Measurements from ENCODE around the gene FNDC1.
A peak's percentile ranks its signal among the peaks of the same experiment; 100 is the strongest.

The FNDC1 gene

DNA sequence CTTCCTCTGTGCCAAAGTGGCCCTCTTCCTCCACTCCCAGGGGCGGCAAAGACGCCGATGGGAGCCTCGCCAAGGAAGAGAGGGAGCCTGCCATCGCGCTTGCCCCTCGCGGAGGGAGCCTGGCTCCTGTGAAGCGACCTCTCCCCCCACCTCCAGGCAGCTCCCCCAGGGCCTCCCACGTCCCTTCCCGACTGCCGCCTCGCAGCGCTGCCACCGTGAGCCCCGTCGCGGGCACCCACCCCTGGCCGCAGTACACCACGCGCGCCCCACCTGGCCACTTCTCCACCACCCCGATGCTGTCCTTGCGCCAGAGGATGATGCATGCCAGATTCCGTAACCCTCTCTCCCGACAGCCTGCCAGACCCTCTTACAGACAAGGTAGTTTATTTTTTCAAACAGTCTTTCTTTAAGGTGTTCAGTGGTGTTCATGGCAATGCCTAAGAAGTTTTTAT, 64.9 kb downstream of the FNDC1 start:
- Histone ChIP-seq H3K4me3 (ENCODE audit: low read depth in 1 of 2, low read length in 2 of 2) (peak overlapping the region in 1 of 2 donors; percentile 40), H3K36me3 (ENCODE audit: control insufficient read depth in 1 of 2, insufficient read depth in 2 of 2, low read length in 2 of 2) (no peaks in the 10 kb centered on the region), H3K9me3 (ENCODE audit: control insufficient read depth in 1 of 2, low read length in 2 of 2) (no peaks in the 10 kb centered on the region), H3K27ac (ENCODE audit: low read length) (no peak overlapping the region), H3K27me3 (ENCODE audit: low read depth, low read length) (no peaks in the 10 kb centered on the region), H3K4me1 (ENCODE audit: control insufficient read depth in 1 of 2, insufficient read depth in 2 of 2, low read length in 2 of 2) (peaks cover 0 to 10% of the 10 kb centered on the region in 2 donors)

DNA sequence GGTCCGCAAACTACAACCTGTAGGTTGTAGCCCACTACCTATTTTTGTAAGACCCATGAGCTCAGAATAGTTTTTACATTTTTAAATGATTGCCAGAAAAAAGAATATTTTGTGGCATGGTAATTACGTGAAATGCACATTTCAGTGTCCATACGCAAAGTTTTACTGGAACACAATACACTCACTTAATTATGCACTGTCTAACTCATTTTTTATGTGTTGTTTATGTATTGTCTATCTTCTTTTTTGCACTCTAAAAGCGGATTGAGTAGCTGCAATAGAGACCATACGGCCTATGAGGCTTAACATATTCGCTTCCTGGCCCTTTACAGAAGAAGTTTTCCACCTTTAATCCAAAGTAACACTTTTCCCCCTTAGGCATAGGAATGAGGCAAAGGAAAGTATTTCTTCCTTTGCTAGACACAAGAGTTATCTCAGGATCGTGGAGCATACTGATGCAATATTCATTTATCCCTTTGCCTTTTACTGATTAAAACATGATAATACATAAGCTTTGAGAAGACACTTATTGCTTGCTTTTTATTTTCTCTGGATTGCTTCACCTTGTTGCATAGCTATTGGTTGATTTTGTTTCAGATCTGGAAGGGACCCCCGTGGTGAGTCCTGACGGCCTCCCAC, 69.8 kb downstream of the FNDC1 start:
- no peak overlapping the region for H3K27ac ChIP-seq (ENCODE audit: low read length)
- peaks cover 0 to 3% of the 10 kb centered on the region in 2 donors for H3K4me1 ChIP-seq (ENCODE audit: control insufficient read depth in 1 of 2, insufficient read depth in 2 of 2, low read length in 2 of 2)
- H3K9me3 ChIP-seq (ENCODE audit: control insufficient read depth in 1 of 2, low read length in 2 of 2) = no peaks in the 10 kb centered on the region
- no peaks in the 10 kb centered on the region for H3K36me3 ChIP-seq (ENCODE audit: control insufficient read depth in 1 of 2, insufficient read depth in 2 of 2, low read length in 2 of 2)
- H3K4me3 ChIP-seq (ENCODE audit: low read depth in 1 of 2, low read length in 2 of 2) = no peak overlapping the region
- no peaks in the 10 kb centered on the region for H3K27me3 ChIP-seq (ENCODE audit: low read depth, low read length)

DNA sequence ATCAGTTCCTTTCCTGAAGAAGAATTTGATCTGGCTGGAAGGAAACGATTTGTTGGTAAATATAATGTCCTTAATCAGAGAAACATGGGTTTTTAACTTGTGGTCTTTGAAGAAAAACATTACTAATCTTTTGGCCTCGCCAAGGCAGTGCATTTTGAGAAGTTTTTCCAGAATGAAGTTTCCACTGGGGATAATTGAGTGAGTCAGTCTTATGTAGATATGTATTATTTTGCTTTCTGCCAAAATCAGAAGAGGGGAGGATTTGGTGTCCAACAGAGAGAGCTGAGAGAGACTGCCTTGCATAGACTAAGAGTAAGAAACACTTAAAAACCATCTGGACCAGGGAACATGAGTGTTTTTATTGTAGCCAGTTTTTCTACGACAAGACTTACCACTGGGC, 79.9 kb downstream of the FNDC1 start:
- Histone ChIP-seq H3K4me1 (ENCODE audit: control insufficient read depth in 1 of 2, insufficient read depth in 2 of 2, low read length in 2 of 2) (peaks cover 0 to 15% of the 10 kb centered on the region in 2 donors), H3K27ac (ENCODE audit: low read length) (no peak overlapping the region)

DNA sequence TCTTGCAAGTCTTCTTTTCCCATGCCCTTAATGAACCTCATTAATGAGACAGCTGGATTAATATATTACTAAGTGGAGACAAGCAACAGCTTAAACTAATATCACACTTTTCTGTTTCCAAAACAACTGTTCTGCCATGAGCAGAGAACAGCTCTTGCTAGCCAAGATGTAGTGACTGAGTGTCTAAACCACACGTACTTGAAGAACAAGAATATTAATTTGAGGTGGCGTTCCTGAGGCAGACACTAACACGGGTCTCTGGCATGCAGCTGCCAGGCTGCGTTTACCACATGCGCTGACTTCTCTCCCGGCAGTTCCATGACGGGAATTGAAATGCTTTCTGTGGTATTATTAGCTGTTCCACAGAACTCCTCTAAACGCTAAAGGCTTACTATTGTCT, 80.6 kb downstream of the FNDC1 start:
- Histone ChIP-seq H3K27ac (ENCODE audit: low read length) (no peak overlapping the region), H3K4me1 (ENCODE audit: control insufficient read depth in 1 of 2, insufficient read depth in 2 of 2, low read length in 2 of 2) (peaks cover 0 to 15% of the 10 kb centered on the region in 2 donors), H3K4me3 (ENCODE audit: low read depth in 1 of 2, low read length in 2 of 2) (no peak overlapping the region), H3K36me3 (ENCODE audit: control insufficient read depth in 1 of 2, insufficient read depth in 2 of 2, low read length in 2 of 2) (no peaks in the 10 kb centered on the region), H3K9me3 (ENCODE audit: control insufficient read depth in 1 of 2, low read length in 2 of 2) (no peaks in the 10 kb centered on the region), H3K27me3 (ENCODE audit: low read depth, low read length) (no peaks in the 10 kb centered on the region)

More for the DNA sequence above, 79.9 kb downstream of the FNDC1 start:
- Histone ChIP-seq H3K36me3 (ENCODE audit: control insufficient read depth in 1 of 2, insufficient read depth in 2 of 2, low read length in 2 of 2) (no peaks in the 10 kb centered on the region), H3K4me3 (ENCODE audit: low read depth in 1 of 2, low read length in 2 of 2) (no peak overlapping the region), H3K9me3 (ENCODE audit: control insufficient read depth in 1 of 2, low read length in 2 of 2) (no peaks in the 10 kb centered on the region), H3K27me3 (ENCODE audit: low read depth, low read length) (no peaks in the 10 kb centered on the region)

DNA sequence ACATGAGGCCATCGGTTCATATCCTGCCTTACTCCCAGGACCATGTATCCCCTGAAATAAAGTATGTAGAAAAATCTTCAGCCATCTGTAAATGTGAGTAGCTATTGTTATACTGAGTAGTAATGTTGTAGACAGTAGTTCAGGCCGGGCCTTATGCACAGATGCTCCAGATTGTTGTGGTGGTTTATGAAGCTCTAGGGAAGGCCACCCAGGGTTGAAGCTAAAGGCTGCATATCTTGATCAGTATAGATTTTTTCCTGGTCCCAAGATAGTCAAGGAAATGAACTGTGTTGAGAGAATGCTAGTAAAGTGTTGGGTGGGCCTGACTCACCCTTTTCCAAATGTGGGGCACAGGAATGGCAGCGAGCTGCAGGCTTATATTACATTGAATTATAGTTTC, 81.4 kb downstream of the FNDC1 start:
- Histone ChIP-seq H3K9me3 (ENCODE audit: control insufficient read depth in 1 of 2, low read length in 2 of 2) (no peaks in the 10 kb centered on the region), H3K27me3 (ENCODE audit: low read depth, low read length) (no peaks in the 10 kb centered on the region), H3K4me1 (ENCODE audit: control insufficient read depth in 1 of 2, insufficient read depth in 2 of 2, low read length in 2 of 2) (peaks cover 0 to 15% of the 10 kb centered on the region in 2 donors), H3K4me3 (ENCODE audit: low read depth in 1 of 2, low read length in 2 of 2) (no peak overlapping the region), H3K27ac (ENCODE audit: low read length) (no peak overlapping the region), H3K36me3 (ENCODE audit: control insufficient read depth in 1 of 2, insufficient read depth in 2 of 2, low read length in 2 of 2) (no peaks in the 10 kb centered on the region)

DNA sequence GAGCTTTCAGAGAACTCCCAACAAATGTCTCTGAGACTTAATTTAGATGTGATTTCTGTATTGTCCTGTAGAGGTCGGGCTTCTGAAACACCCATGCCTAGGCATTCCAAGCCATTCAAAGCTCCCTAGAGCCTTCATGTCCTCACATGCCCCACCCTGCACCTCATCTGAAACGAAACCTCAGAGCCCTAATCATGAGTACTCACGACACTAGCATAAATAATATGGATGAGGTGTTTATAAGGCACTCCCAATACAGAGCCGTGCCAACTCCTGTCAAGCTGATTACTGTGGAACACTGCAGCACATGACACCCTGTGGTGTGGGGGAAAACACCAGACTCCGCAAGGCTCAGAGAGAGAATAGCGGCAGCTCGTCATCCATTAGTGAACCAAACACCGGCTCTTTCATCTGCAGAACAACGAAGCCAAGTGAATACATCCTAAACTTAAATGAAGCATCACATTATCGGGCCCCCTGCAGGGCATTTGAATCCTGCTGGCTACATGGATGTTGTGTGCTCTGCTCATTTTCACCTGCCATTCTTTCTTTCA, 83.8 kb downstream of the FNDC1 start:
- peaks cover 0 to 15% of the 10 kb centered on the region in 2 donors for H3K4me1 ChIP-seq (ENCODE audit: control insufficient read depth in 1 of 2, insufficient read depth in 2 of 2, low read length in 2 of 2)
- no peaks in the 10 kb centered on the region for H3K9me3 ChIP-seq (ENCODE audit: control insufficient read depth in 1 of 2, low read length in 2 of 2)
- no peaks in the 10 kb centered on the region for H3K36me3 ChIP-seq (ENCODE audit: control insufficient read depth in 1 of 2, insufficient read depth in 2 of 2, low read length in 2 of 2)
- peak overlapping the region in 1 of 2 donors; percentile 49 for H3K4me3 ChIP-seq (ENCODE audit: low read depth in 1 of 2, low read length in 2 of 2)
- no peak overlapping the region for H3K27ac ChIP-seq (ENCODE audit: low read length)
- no peaks in the 10 kb centered on the region for H3K27me3 ChIP-seq (ENCODE audit: low read depth, low read length)

DNA sequence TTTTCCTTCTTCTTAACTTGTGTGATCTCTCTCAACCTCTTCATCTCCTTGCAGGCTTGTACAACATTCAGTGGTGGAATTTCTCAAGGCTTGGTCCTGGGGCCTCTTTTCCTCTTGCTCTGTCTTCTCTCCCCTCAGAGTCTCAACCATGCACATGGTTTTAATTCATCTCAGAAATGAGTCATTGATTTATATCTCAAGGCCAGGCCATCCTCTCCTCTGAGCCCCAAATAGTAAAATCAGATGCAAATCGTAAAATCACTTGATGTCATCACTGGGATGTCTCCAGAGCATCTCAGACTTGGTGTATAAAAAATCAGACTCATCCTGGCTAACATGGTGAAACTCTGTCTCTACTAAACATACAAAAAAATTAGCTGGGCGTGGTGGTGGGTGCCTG, 85.0 kb downstream of the FNDC1 start:
- Histone ChIP-seq H3K4me1 (ENCODE audit: control insufficient read depth in 1 of 2, insufficient read depth in 2 of 2, low read length in 2 of 2) (peaks cover 0 to 15% of the 10 kb centered on the region in 2 donors), H3K36me3 (ENCODE audit: control insufficient read depth in 1 of 2, insufficient read depth in 2 of 2, low read length in 2 of 2) (no peaks in the 10 kb centered on the region), H3K9me3 (ENCODE audit: control insufficient read depth in 1 of 2, low read length in 2 of 2) (no peaks in the 10 kb centered on the region), H3K27ac (ENCODE audit: low read length) (no peak overlapping the region), H3K4me3 (ENCODE audit: low read depth in 1 of 2, low read length in 2 of 2) (no peak overlapping the region), H3K27me3 (ENCODE audit: low read depth, low read length) (no peaks in the 10 kb centered on the region)

DNA sequence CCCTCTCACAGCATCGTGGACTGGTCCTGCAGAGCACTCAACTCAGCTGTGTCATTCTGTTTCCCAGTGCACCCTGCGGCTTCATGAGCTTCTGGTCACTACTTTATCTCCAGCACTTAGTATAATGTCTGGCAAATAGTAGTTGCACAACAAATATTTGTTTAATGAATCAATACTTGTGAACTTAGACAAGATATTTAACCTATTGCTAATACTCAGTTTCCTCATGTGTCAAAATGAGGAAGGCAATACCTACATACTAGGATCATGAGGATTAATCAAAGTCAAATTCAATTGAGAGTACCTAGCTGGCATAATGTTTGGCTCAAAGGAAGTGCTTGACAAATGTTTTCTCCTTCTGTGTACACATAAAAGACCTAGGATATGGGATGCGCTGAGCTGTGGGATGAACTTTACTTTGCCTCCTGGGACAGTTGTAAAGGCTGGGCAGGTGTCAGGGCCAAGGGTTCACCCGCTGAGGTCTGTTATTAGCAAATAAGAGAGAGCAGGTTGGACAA, 86.3 kb downstream of the FNDC1 start:
- Histone ChIP-seq H3K4me3 (ENCODE audit: low read depth in 1 of 2, low read length in 2 of 2) (no peak overlapping the region), H3K27ac (ENCODE audit: low read length) (no peak overlapping the region), H3K27me3 (ENCODE audit: low read depth, low read length) (no peaks in the 10 kb centered on the region), H3K9me3 (ENCODE audit: control insufficient read depth in 1 of 2, low read length in 2 of 2) (no peaks in the 10 kb centered on the region), H3K4me1 (ENCODE audit: control insufficient read depth in 1 of 2, insufficient read depth in 2 of 2, low read length in 2 of 2) (peaks cover 0 to 9% of the 10 kb centered on the region in 2 donors), H3K36me3 (ENCODE audit: control insufficient read depth in 1 of 2, insufficient read depth in 2 of 2, low read length in 2 of 2) (no peaks in the 10 kb centered on the region)

DNA sequence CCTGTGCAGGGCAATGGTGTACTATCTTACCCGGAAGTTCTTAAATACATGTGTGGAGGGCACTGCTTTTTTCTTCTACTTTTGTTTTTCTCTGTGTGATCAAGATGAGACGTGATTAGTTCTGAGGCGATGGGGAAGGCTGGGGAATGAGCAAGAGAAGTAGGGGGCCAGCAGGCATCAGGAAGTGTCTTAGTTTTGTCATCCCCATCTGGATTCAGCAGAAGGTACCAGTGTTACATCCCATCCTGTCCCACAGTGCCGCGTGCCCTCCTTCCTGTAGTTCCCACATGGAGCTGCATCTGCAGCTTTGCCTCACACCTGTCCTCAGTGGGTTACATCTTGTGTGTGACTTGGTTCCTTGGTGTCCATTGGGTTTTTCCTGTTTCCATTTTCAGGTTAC, 86.9 kb downstream of the FNDC1 start:
- Histone ChIP-seq H3K36me3 (ENCODE audit: control insufficient read depth in 1 of 2, insufficient read depth in 2 of 2, low read length in 2 of 2) (no peaks in the 10 kb centered on the region), H3K27ac (ENCODE audit: low read length) (no peak overlapping the region), H3K27me3 (ENCODE audit: low read depth, low read length) (no peaks in the 10 kb centered on the region), H3K9me3 (ENCODE audit: control insufficient read depth in 1 of 2, low read length in 2 of 2) (no peaks in the 10 kb centered on the region), H3K4me3 (ENCODE audit: low read depth in 1 of 2, low read length in 2 of 2) (no peak overlapping the region), H3K4me1 (ENCODE audit: control insufficient read depth in 1 of 2, insufficient read depth in 2 of 2, low read length in 2 of 2) (peaks cover 0 to 9% of the 10 kb centered on the region in 2 donors)

DNA sequence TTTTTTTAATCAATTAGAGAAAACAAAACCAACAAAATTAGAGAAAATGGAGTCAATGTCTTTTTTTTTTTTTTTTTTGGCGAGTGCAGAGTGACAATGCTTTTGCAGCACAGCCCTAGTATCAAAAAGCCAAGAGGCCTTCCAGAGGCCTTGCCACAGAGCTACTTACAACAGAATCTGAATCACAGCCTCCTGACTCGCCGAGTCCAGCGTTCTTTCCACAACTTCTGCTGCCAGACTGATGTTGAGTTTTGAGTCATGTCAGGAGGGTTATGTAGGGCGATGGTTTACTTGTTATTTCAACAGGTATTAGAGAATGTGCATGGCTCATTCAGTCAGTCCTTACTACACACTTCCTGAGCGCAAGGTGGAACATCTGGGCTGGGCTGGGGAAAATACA, 88.6 kb downstream of the FNDC1 start:
- H3K36me3 ChIP-seq (ENCODE audit: control insufficient read depth in 1 of 2, insufficient read depth in 2 of 2, low read length in 2 of 2) = no peaks in the 10 kb centered on the region
- H3K27ac ChIP-seq (ENCODE audit: low read length) = no peak overlapping the region
- H3K4me3 ChIP-seq (ENCODE audit: low read depth in 1 of 2, low read length in 2 of 2) = no peak overlapping the region
- H3K4me1 ChIP-seq (ENCODE audit: control insufficient read depth in 1 of 2, insufficient read depth in 2 of 2, low read length in 2 of 2) = peaks cover 0 to 3% of the 10 kb centered on the region in 2 donors
- no peaks in the 10 kb centered on the region for H3K27me3 ChIP-seq (ENCODE audit: low read depth, low read length)
- H3K9me3 ChIP-seq (ENCODE audit: control insufficient read depth in 1 of 2, low read length in 2 of 2) = no peaks in the 10 kb centered on the region

DNA sequence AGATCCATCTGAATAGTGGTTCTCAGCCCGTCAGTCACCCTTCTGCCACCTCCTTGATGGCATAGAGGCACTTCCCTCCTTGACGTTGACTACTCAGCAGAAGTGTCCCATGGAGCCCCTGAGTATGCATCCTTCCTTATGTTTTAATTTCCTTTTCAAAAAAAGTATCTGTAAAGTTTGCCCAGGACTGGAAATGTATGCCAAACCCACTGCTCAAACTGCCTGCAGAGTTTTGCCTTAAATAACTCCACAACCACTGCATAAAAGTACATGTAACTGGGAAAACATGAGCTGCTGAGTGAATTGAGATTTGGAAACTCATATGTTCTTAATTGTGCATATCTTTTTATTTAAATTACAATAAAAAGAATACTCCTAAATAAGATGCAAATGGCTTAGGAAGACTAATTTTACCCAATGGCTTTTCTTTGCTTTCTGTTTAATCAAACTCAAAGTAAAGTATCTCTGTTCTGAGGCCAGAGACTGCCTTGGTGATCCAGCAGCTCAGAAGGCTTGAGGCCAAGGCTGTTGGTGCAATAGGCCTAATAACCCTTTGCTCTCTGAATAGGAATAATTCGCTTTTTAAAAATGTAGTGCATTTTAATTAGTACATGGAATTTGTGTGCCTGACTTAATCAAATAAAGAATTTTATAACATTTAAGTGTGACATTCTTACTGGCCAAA, 90.4 kb downstream of the FNDC1 start:
- no peaks in the 10 kb centered on the region for H3K9me3 ChIP-seq (ENCODE audit: control insufficient read depth in 1 of 2, low read length in 2 of 2)
- no peak overlapping the region for H3K27ac ChIP-seq (ENCODE audit: low read length)
- H3K36me3 ChIP-seq (ENCODE audit: control insufficient read depth in 1 of 2, insufficient read depth in 2 of 2, low read length in 2 of 2) = no peaks in the 10 kb centered on the region
- H3K27me3 ChIP-seq (ENCODE audit: low read depth, low read length) = no peaks in the 10 kb centered on the region
- peaks cover 0 to 3% of the 10 kb centered on the region in 2 donors for H3K4me1 ChIP-seq (ENCODE audit: control insufficient read depth in 1 of 2, insufficient read depth in 2 of 2, low read length in 2 of 2)
- H3K4me3 ChIP-seq (ENCODE audit: low read depth in 1 of 2, low read length in 2 of 2) = no peak overlapping the region
